Measurements from ENCODE around the gene MCM3AP. TPM values are rescaled to one million over a fixed set of nuclear protein-coding genes. Genes with fewer than 3 reads are reported as not detected.
"Not testable (repeated sequence)": the region's sequence is repeated elsewhere in the genome, so short reads cannot be mapped to it uniquely, and the experiment has no call there.

The MCM3AP gene
- total and polyA plus RNA-seq, 7 donors = 44.0 to 104 (median 79.9) TPM

- no peak overlapping the region for H3K4me3 ChIP-seq
- ATAC-seq = no peak
- WGBS, 3 donors = 84 to 90% (median 87%) methylated on average over 3 of the region's 3 CpGs
- no peaks in the 10 kb centered on the region for H3K27me3 ChIP-seq (ENCODE audit: insufficient read depth in 3 of 3, low read length in 2 of 3)
- H3K36me3 ChIP-seq (ENCODE audit: insufficient read depth in 1 of 2, low read depth in 1 of 2) = peaks cover 15 to 100% of the 10 kb centered on the region in 2 donors
- TF ChIP-seq CTCF (IDR thresholded peaks at IDR 0.05) = no peak
- H3K9me3 ChIP-seq = no peaks in the 10 kb centered on the region
- DNase-seq = no peak
- intact Hi-C loops (cut with DNase I) = loop anchor here in 1 of 2 donors (10.0 kb wide), 1 partner anchor 181 kb away; no protein-coding TSS in a partner anchor
- no peak overlapping the region for H3K27ac ChIP-seq
- H3K4me1 ChIP-seq = no peaks in the 10 kb centered on the region
Measured at GRCh38 chr21:46243960-46244361, 41.5 kb downstream of the MCM3AP start.

GRCh38 chr21:46243325-46243724, 42.1 kb downstream of the MCM3AP start:
- ATAC-seq = no peak
- H3K36me3 ChIP-seq (ENCODE audit: insufficient read depth in 1 of 2, low read depth in 1 of 2) = peaks cover 18 to 100% of the 10 kb centered on the region in 2 donors
- 89% methylated on average over 8 of the region's 8 CpGs for WGBS, 3 donors
- no peak for DNase-seq
- H3K27ac ChIP-seq = no peak overlapping the region
- H3K9me3 ChIP-seq = no peaks in the 10 kb centered on the region
- intact Hi-C loops (cut with DNase I) = loop anchor here in 1 of 2 donors (10.0 kb wide), 1 partner anchor 181 kb away; no protein-coding TSS in a partner anchor
- H3K27me3 ChIP-seq (ENCODE audit: insufficient read depth in 3 of 3, low read length in 2 of 3) = no peaks in the 10 kb centered on the region
- no peak for TF ChIP-seq CTCF (IDR thresholded peaks at IDR 0.05)
- no peaks in the 10 kb centered on the region for H3K4me1 ChIP-seq
- no peak overlapping the region for H3K4me3 ChIP-seq

- not testable (repeated sequence) for H3K27ac ChIP-seq; ATAC-seq; DNase-seq; H3K4me3 ChIP-seq; H3K4me1 ChIP-seq; H3K9me3 ChIP-seq; H3K27me3 ChIP-seq (ENCODE audit: insufficient read depth in 3 of 3, low read length in 2 of 3)
- H3K36me3 ChIP-seq (ENCODE audit: insufficient read depth in 1 of 2, low read depth in 1 of 2) = peaks cover 15 to 98% of the 10 kb centered on the region in 2 donors
- 93 to 96% (median 94%) methylated on average over 1 of the region's 1 CpG for WGBS, 3 donors
- intact Hi-C loops (cut with DNase I) = loop anchor here in 1 of 2 donors (10.0 kb wide), 1 partner anchor 183 kb away; no protein-coding TSS in a partner anchor
Measured at GRCh38 chr21:46241577-46241976, 43.8 kb downstream of the MCM3AP start.

GRCh38 chr21:46239817-46240325, 45.5 kb downstream of the MCM3AP start:
- WGBS, 3 donors = 85 to 88% (median 87%) methylated on average over 7 of the region's 7 CpGs
- Histone ChIP-seq H3K36me3 (ENCODE audit: insufficient read depth in 1 of 2, low read depth in 1 of 2) (peaks cover 20 to 98% of the 10 kb centered on the region in 2 donors), H3K4me3 (no peak overlapping the region), H3K9me3 (no peaks in the 10 kb centered on the region), H3K27me3 (ENCODE audit: insufficient read depth in 3 of 3, low read length in 2 of 3) (no peaks in the 10 kb centered on the region), H3K4me1 (no peaks in the 10 kb centered on the region), H3K27ac (no peak overlapping the region)
- TF ChIP-seq CTCF (IDR thresholded peaks at IDR 0.05) = no peak
- ATAC-seq (no peak), DNase-seq (no peak)
- intact Hi-C loops (cut with DNase I) = loop anchor here (5.0 to 10.0 kb wide), 2 partner anchors 32 to 185 kb away; no protein-coding TSS in a partner anchor

GRCh38 chr21:46237474-46237873, 47.9 kb downstream of the MCM3AP start:
- intact Hi-C loops (cut with DNase I) = loop anchor here in 1 of 2 donors (5.0 kb wide), 1 partner anchor 35 kb away; no protein-coding TSS in a partner anchor
- Histone ChIP-seq H3K27me3 (ENCODE audit: insufficient read depth in 3 of 3, low read length in 2 of 3) (no peaks in the 10 kb centered on the region), H3K27ac (no peak overlapping the region), H3K36me3 (ENCODE audit: insufficient read depth in 1 of 2, low read depth in 1 of 2) (peaks cover 23 to 98% of the 10 kb centered on the region in 2 donors), H3K4me3 (no peak overlapping the region), H3K9me3 (no peaks in the 10 kb centered on the region), H3K4me1 (no peaks in the 10 kb centered on the region)
- ATAC-seq (no peak), DNase-seq (no peak)
- WGBS, 3 donors = 92 to 95% (median 92%) methylated on average over 5 of the region's 5 CpGs
- TF ChIP-seq CTCF (IDR thresholded peaks at IDR 0.05) = no peak

Data from psoas muscle (tissue), 8 donors.